HL-60 (cell line): ENCODE measurements around the gene LEPROT.

Experiments used
- CTCF ChIP-seq: IDR thresholded peaks from one replicate; pipeline ENCODE4 v1.5.1; 2011; ENCODE audit warnings: low read length, control low read depth, inconsistent platforms; ENCODE audit not compliant: insufficient read depth
- GABPA ChIP-seq: IDR thresholded peaks from 2 replicates; pipeline ENCODE4 v1.6.1; 2012; ENCODE audit warnings: low read depth
- POLR2AphosphoS5 ChIP-seq: IDR thresholded peaks from 2 replicates; pipeline ENCODE4 v1.6.1; 2012; ENCODE audit warnings: low read depth
- REST ChIP-seq: IDR thresholded peaks from 2 replicates; pipeline ENCODE4 v1.6.1; 2012; ENCODE audit warnings: low read depth; ENCODE audit not compliant: insufficient replicate concordance
- SPI1 ChIP-seq: IDR thresholded peaks from 2 replicates; pipeline ENCODE4 v1.6.1; 2012; ENCODE audit warnings: low read depth, mild to moderate bottlenecking, borderline replicate concordance

GRCh38 chr1:65399003-65399402, 21.5 kb upstream of the LEPROT start:
- TF ChIP-seq GABPA = no peak
- no peak for TF ChIP-seq CTCF
- no peak for TF ChIP-seq POLR2AphosphoS5
- no peak for TF ChIP-seq REST
- no peak for TF ChIP-seq SPI1
